CD1c-positive myeloid dendritic cell (primary cell): ENCODE data around the gene TBXAS1.
A peak's percentile ranks its signal among the peaks of the same experiment; 100 is the strongest.

Source experiments
- DNase-seq: peaks from one replicate; pipeline ENCODE4 v3.0.0-alpha.2; 2016; ENCODE audit errors: extremely low spot score

TBXAS1 gene

DNA sequence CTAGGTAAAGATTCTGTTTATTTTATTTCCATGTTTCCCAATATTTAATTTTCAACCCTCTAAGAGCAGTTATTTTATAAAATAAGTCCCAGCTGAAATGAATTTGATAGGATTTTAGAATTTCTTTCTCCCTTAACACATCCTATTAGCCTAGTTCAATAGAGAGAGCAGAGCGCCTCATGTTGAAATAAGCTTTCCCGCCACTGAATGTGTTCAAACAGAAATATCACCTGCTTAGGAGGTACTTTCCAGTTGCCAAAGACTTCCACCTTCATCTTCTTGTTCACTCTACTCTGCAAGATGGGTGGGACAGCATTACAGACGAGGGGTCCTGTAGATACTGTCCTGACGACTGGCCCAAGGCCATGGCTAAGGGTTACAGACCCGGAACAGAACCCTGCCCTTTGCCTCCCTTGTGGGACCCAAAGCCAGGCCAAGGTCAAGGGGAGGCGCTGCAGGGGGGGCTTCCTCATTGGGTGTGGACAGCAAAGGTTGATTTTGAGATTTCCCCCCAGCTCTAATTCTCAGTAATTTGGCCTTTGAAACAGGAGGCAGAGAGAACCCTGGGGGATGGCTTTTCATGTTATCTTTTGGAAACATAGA, 171.7 kb downstream of the TBXAS1 start:
- DNase-seq = no peak

DNA sequence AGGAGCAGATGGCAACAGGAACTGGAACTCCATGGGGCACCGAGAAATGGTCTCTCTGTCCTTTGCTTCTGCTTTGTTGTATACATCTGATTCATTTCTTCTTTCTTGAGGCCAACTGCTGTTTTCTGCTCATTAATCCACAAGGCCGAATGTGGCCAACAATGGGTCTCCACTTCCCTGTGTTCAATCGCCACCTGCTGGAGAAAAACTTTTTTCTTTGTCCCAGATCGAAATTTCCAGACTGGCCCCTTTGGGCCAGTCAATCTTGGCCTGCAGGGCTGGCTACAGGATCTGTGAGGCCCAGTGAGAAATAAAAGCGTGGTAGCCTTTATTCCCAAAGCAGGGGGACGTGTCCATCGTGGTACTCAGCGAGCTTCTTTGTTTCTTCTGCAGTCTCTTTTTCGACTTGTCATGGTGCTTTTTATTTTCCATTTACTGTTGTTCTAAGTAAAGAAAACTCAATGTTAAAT, 174.9 kb downstream of the TBXAS1 start:
- peak; percentile 55 for DNase-seq

DNA sequence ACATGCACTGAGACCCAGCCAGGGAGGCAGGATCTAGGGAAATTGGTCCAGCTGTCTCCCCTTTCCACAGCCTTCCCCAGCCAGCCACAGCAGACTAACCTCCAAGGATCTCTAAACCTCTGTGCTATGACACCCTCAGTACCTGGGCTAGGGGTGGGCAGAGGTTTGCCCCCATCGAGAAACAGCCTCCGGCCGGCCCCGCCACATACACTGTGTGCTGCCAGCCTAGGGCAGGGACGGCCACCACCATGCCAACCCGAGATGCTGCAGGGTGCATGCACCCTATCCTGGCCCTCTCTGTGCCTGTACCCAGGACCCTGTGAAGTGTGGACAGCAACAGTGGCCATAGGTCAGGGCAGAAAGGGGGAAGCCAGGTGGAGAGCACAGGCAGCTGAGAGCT, 175.6 kb downstream of the TBXAS1 start:
- no peak for DNase-seq

DNA sequence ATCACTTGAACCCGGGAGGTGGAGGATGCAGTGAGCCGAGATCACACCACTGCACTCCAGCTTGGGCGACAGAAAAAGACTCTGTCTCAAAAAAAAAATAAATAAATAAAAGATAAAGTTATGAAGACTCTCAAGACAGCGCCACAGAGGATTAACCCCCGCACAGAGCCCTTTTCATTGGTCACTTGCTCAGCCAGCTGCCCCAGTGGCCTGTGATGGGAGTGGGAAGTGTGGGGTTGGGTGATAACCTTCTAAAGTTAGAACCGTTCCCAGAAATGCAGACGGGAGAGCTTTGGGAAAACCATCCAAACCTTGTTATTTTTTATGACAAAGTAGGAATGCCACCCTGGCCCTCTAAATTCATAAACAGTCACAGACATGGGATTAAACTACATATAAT, 176.3 kb downstream of the TBXAS1 start:
- no peak for DNase-seq

DNA sequence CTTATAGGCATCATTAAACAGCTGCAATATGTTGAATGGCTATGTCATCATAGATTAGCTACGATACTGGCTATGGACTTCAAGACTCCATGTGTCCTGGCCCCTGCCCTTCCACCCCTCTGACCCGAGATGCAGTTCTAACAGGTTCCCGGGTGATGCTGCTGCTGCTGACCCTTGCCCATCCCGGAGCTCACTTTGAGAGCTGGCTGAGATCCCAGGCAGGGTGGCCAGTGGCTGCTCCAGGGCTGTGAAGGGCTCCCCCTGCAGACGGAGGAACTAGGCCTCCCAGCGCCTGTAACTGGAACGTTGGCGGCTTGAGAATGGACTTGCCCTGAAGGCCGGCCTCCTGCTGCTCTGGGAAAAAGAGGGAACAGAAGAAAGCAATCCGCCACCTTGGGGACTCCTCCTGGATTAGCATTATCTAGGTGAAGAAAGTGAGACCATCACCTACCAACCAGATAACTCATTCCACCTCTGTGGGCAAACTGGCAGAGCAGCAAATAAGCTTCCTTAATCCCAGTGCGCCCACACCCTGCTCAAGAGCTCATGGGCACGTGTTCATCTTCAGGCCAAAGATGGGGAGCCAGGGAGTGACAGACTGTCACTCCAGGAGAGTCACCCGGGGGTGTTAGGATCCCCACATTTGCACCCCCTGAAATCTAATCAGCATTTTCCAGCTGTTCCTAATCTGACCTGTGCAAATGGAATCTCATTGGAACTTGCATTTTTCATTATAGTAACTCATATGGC, 176.9 kb downstream of the TBXAS1 start:
- DNase-seq = no peak

DNA sequence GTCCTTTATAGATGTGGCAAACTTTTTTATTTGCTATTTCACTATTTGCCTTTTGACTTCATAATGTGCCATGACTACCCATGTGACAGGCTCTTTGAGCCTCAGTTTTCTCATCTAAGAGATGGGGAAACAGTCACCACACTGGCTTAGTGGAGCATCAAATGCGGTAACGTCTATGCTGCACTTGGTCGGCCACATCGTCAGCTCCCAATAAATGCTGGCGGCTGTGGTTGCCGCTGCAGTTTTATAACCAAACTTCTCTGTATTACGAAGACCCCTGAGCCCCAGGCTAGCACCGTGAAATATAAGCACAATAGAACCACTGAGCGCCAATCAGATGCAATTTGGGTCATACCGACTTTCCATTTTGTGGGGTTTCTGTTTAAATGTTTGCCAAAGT, 177.5 kb downstream of the TBXAS1 start:
- DNase-seq = no peak

DNA sequence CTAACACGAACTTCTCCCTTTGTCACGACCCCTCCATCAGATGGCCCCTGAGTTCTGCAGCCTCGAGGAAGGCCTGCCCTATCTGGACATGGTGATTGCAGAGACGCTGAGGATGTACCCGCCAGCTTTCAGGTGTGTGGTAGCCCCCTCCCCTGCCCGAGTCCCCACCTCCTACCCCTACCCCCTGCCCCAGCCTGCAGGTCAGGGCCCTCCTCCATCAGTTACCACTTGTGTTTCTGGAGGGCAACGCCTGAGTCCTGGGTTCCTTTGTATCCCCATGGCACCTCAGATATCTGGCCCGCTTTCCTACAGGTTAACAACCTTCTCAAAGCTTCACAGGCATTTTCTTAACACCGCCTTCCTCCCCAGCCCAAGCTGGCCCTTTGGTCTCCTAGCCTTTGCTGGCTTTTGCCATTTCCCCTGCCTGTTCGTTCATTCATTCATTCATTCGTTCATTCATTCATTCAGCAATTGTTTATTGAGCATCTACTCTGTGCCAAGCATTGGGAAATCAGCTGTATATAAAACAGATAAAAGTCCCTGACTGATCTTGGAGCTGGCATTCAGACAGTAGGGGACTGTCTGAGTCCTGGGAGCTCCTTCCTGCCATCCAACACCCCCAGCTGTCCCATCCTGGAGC, 178.1 kb downstream of the TBXAS1 start:
- DNase-seq = no peak

DNA sequence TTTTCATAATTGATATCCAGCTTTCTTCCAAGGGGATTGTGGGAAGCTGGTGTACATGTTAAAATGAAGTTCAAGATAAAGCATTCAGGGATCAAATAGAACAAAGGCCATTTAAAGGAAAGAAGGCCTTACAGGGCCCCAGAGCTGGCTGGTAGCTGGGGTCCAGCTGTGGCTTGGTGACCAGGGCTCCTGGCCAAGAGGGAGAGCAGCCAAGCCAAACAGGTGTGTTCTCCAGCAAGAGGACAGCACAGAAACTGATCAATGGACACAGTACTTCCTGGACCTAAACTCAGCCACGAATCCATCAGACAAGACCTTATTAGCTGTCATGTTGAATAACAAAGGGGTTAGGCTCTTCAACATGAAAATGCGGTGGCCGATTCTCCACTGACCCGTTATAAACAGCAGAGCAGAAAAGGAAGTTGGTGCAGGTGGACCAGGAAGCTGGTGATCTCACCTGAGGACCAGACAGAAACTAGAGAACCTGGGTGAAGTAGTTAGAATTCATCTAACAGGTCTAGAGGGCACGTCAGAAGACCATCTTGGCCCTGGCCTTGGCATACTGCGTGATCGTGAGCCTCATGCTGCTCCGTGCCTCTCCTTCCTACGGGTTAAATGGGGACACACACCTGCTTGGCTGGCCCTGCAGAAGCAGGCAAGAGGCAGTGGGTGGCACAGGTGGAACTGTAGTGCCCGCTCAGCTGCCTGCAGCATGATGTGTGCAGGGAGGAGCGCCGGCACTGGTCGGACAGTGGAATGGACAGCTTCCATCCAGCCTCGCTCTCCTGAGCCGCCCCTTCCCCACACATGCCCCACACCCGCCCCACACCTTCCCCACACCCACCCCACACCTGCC, 179.9 kb downstream of the TBXAS1 start:
- no peak for DNase-seq

DNA sequence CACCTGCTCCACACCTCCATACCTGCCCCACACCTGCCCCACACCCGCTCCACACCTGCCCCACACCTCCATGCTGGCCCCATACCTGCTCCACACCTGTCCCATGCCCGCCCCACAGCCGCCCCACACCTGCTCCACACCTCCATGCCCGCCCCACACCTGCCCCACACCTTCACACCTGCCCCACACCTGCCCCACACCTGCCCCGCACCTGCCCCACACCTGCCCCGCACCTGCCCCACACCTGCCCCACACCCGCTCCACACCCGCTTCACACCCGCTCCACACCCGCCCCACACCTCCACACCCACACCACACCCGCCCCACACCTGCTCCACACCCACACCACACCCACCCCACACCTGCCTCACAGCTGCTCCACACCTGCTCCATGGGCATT, 180.7 kb downstream of the TBXAS1 start:
- DNase-seq = no peak

DNA sequence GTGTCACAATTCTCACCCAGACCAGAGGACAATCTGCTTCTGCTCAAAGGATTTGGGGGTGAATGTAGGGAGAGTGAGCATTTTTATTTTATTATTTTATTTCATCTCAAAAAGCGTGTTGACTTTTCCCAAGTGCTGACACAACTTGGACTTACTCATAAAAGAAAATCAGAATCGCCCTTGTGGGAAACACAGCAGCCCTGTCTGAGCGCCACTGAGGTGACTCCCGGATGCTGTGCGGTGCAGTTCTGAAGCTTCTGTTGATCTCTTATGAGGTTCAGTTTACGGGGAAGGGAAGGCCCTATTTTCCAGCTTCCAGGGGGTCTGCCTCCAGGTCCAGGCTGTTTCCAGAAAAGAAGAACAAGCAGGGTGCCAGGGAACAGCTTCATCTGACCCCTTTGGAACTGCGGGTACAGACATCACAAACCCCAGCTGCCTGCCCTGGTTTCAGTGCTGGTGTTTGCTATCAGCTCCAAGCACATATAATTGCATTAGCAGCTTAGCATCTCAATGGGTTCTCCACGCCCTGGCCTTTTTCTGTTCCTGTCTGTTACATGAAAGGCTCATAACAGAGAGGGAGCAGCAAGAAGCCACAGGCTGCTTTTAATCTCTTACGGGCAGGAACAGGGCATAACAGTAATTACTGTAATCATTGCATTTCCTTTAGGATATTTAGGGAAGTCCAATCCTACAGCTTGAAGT, 181.3 kb downstream of the TBXAS1 start:
- no peak for DNase-seq

DNA sequence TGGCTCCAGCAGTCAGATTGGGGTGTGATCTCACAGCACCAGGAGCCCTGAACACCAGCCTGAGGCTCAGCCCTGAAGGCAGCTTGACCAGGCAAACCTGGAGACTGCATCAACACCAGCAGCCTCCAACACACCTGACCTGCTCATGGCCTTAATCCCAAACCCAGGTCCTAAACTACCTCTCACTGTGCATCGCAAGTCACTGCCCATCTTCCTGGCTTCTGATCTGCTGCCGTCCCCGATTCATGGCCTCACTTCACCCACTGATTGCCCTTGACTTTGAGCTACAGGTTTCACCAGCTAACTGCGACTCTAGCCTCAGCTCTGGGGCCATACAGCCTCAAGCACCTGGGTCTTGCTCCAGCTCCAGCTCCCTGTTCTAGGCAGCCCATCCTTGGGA, 184.6 kb downstream of the TBXAS1 start:
- DNase-seq = no peak

DNA sequence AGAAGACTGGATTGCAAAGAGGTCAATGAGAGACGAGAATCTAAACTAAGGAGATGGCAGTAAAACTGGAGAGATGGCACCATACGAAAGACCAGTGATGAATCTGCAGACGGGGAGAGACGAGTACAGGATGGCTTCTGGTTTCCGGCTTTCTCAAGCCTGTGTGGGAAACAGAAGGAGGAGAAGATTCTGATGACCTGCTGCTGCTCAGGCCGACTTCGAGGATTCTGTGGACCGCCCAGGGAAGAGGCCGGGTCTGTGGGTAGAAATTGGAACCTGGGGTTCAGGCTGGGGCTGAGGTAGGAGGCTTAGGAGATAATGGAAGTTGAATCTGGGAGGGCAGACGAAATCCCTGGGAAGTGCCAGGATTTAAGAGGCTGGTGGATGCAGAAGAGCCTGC, 185.1 kb downstream of the TBXAS1 start:
- DNase-seq = no peak

DNA sequence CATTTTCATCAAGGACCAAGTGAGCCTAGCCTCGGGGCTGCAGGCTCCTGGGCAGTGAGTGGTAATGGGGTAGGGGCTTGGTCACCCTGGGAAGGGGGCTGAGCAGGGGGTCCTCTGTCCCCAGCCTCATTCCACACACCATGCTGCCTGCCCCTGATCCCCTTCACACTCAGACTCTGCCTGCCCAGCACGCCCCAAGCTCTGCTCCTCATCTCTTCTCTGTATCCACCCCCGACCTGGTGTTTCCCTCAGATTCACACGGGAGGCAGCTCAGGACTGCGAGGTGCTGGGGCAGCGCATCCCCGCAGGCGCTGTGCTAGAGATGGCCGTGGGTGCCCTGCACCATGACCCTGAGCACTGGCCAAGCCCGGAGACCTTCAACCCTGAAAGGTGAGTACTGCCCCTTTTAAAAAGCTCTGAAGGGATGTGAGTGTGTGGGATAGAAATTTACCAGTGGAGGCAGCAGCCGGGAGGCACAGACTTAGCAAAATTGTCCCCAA, 186.5 kb downstream of the TBXAS1 start:
- DNase-seq = no peak

DNA sequence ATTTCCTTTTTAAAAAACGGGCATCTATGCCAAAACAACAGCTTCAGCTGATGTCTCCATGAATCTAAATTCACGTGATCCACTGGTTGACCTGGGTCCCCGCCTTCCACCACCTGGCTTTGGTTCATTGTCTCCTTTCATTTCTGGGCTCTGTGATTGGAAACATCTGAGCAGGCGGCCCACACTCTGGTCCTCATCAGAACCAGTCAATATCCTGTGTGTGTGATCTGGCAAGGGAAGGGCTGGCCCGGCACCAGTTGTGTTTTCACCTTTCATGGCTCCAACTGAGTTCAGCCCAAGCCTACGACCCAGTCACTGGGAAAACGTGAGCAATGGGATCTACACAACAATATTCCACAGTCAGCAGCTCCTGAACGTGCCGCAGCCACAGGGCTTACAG, 187.5 kb downstream of the TBXAS1 start:
- DNase-seq = no peak

DNA sequence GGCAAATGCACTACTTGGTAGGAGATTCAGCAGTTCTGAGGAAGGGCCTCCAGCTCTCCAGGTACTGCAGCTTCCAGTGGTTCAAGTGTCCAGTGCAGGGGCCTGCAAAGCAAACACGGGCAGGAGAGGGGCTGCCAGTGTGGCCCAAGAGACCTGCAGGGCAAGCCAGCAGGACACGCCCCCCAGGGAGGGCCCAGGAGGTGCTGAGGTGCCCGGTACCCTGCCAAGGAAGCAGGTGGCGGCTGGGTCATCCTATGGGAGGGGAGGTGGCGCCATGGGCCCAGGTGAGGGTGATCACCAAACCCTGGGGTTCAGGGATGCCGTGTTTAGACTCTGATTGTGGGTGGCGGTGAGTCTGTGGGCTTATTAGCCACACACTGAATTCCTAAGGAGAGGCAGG, 188.0 kb downstream of the TBXAS1 start:
- DNase-seq = no peak

DNA sequence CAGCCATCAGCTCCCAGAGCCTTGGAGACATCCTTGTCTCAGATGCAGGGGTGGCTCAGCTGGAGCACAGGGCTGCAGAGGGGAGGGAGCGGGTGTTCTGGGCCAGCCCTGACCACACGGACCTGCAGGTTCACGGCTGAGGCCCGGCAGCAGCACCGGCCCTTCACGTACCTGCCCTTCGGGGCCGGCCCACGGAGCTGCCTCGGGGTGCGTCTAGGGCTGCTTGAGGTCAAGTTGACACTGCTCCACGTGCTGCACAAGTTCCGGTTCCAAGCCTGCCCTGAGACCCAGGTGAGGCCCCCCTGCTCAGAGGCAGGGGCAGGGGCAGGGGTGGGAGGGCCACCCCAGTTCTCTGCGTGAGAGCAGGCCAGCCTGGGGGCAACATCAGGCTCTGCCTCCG, 188.5 kb downstream of the TBXAS1 start:
- DNase-seq = no peak

DNA sequence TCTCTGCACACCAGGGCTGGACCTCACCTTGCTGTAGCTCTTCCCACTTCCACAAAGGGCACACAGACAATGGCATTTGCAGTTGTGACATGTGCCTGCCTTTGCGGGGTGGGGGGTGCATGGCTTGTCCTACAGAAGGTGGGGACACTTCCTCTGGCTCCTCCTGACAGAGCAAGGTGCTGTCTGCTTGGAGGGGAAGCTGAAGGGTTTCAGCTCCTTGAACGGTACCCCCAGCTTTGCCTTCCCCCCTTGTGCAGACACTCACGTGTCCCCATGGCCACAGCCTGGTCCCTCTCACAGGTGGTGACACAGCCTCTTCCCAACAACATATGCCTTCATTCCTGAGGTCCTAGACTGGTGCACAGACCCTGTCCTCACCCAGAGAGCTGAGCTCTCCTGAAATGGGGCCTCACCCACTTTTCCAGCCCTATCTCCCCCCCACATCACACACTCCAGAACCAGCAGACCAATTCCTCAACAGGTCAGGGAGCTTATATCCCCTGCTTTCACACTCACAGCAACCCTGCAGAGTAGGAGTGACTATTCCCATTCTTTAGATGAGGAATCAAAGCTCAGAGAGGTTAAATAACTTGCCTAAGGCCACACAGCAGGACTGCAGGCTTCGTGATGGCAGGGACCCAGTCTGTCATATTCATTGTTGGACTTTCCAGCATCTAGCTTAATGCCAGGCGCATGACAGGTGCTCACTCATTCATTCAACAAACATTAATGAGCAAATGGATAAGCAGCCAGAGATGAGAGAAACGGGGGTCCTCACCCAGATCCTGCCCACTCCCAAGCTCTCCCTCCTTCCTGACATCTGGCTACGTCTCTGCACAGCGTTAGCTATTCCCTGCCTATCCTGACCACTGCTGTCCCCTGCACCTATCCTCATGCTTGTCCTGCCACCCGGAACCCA, 189.3 kb downstream of the TBXAS1 start:
- DNase-seq = no peak

DNA sequence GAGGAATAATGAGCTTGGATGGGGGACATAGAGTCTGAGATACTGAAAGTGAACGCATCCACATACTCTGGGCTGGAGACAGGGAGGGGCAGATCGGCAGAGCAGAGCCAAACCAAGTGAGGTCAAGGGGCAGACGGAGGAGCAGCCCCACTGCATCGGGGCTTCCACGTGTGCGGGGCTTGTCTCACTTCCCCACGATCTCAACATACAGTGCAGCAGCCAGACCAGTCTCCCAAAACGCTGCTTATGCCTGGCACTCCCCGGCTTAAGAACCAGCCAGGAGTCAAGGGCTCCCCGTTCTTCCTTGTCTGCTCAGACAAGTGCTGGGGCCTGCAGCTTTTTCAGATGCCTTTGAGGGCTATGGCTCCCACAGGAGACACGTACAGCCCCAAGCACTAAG, 190.1 kb downstream of the TBXAS1 start:
- no peak for DNase-seq

DNA sequence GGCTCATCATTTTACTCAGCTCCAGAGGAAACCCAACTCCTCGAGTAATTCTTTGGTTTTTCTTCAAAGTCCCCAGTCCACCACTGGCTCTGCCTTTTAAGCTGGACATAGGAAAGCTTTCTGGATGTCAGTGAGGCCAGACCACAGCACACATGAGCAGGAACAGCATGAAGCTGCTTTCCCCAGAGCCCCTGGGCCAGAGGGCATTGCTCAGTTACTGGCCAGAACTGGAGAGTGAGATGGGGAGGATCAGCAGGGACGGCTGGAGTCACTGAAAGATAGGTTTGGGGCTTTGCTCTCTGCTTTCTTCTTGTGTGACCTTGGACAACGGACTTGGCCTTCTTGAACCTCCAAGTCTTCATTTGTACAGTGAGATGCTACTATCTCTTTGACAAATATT, 190.5 kb downstream of the TBXAS1 start:
- DNase-seq = no peak

DNA sequence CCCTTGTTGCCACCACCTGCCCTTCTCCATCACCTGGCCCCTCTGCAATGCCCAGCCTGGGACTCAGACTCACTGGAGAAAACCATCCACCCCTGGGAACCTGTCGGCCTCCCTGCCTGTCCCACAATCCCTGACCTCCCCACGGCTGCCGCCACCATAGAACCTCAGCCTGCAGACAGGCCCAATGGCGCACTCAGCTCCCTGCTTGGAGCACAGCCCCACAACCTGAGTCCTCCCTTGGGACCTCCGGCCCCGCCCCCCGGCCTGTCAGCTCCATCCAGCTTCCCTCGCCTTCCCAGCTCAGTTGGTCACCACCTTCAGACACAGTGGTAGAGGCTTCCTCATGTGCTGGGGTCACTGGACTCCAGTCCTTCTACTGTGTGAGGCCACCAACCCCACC, 192.5 kb downstream of the TBXAS1 start:
- DNase-seq = no peak
